K562 (cell line): ENCODE data around the gene NOM1. TPM values are rescaled to one million over a fixed set of nuclear protein-coding genes. Genes with fewer than 3 reads are reported as not detected.

Experiments
- ATAC-seq: fragments of 200-7000 bp; cut with Tn5 transposase; 3 replicates; pipeline ENCODE4 v1.9.1; 2020; ENCODE audit warnings: moderate library complexity
- BruUV-seq: library from RNA; stranded (reverse); fragments of 400-500 nt; replicated peaks from 2 replicates; lab custom pipeline; 2021; lab: Mats Ljungman, UMichigan
- CTCF ChIA-PET: fragments of 300-600 bp; formaldehyde crosslinking; extraction: SDS; loops from one replicate; lab custom pipeline; 2021; ENCODE audit warnings: low intra/inter-chr PET ratio; lab: Yijun Ruan, JAX
- POLR2A ChIA-PET: fragments of 300-600, 350-650 bp; sonication (Branson Sonifier 250); formaldehyde crosslinking; extraction: SDS; loops from one replicate; lab custom pipeline; 2021; ENCODE audit warnings: antibody characterized with exemption, inconsistent platforms; lab: Yijun Ruan, JAX
- DNase-seq, 4 experiments: peaks; one replicate each; pipeline versions ENCODE4 v3.0.0 to v3.0.0-alpha.2; 2011 to 2018; ENCODE audit warnings: low spot score in 3 of 4, mixed read lengths in 3 of 4; ENCODE audit errors: extremely low read depth in 1 of 4
- FAIRE-seq: peaks from 2 replicates; lab custom pipeline; 2011; peaks lifted over from hg19 to GRCh38; lab: Jason Lieb, UNC
- H2AFZ ChIP-seq: 2 replicates; pipeline ENCODE4 v1.6.0; 2011; ENCODE audit warnings: low read depth, low read length, control low read depth, inconsistent platforms
- H3K27ac ChIP-seq: fragments of 200-600 bp; 3 replicates; pipeline ENCODE4 v1.8.0; 2011; ENCODE audit warnings: low read depth, mild to moderate bottlenecking, control low read depth, inconsistent platforms, low read length, moderate library complexity, mixed read lengths; ENCODE audit errors: extremely low read depth
- H3K27me3 ChIP-seq, 2 experiments: fragments of 300-600 bp in 1 of 2; 2 replicates in 1 of 2; 3 replicates in 1 of 2; pipeline versions ENCODE4 v1.6.0 to v1.8.0; 2011; ENCODE audit warnings: inconsistent platforms in 2 of 2, low read length in 2 of 2, mild to moderate bottlenecking in 1 of 2, mixed read lengths in 1 of 2, moderate library complexity in 1 of 2; ENCODE audit not compliant: control insufficient read depth in 2 of 2, insufficient read depth in 2 of 2
- H3K36me3 ChIP-seq: fragments of 300-600 bp; 3 replicates; pipeline ENCODE4 v1.8.0; 2011; ENCODE audit warnings: mild to moderate bottlenecking, low read length, inconsistent platforms; ENCODE audit not compliant: control insufficient read depth, insufficient read depth
- H3K4me1 ChIP-seq, 2 experiments: fragments of 200-600 bp in 1 of 2; replicated peaks in 1 of 2; 2 replicates in 1 of 2; 3 replicates in 1 of 2; pipeline versions ENCODE4 v1.5.1 to v1.8.0; 2011; ENCODE audit warnings: inconsistent platforms in 2 of 2, low read length in 2 of 2, mild to moderate bottlenecking in 1 of 2, mixed read lengths in 1 of 2, moderate library complexity in 1 of 2; ENCODE audit not compliant: control insufficient read depth in 2 of 2, insufficient read depth in 2 of 2
- H3K4me2 ChIP-seq: 2 replicates; pipeline ENCODE4 v1.6.1; 2011; ENCODE audit warnings: low read length, control low read depth, inconsistent platforms, mixed read lengths; ENCODE audit not compliant: insufficient read depth
- H3K4me3 ChIP-seq: fragments of 200-600 bp; sonication (generic), shearing (Covaris generic); 2 replicates; pipeline ENCODE4 v1.5.1; 2016; ENCODE audit warnings: control low read depth, inconsistent platforms
- H3K79me2 ChIP-seq: fragments of 200-600 bp; 3 replicates; pipeline ENCODE4 v1.8.0; 2011; ENCODE audit warnings: low read length, inconsistent platforms; ENCODE audit not compliant: control insufficient read depth, insufficient read depth
- H3K9ac ChIP-seq, 2 experiments: 2 replicates each; pipeline versions ENCODE4 v1.6.0 to v1.6.1; 2011; ENCODE audit warnings: low read depth in 2 of 2, low read length in 2 of 2, control low read depth in 1 of 2, inconsistent platforms in 1 of 2, mild to moderate bottlenecking in 1 of 2, mixed read lengths in 1 of 2; ENCODE audit not compliant: insufficient read depth in 1 of 2
- H3K9me1 ChIP-seq: one replicate; pipeline ENCODE4 v1.6.0; 2011; ENCODE audit warnings: inconsistent platforms, mild to moderate bottlenecking, low read length, moderate library complexity; ENCODE audit not compliant: control insufficient read depth, insufficient read depth
- H3K9me3 ChIP-seq: replicated peaks from 2 replicates; pipeline ENCODE4 v1.5.1; 2011; ENCODE audit warnings: low read depth, low read length, inconsistent platforms; ENCODE audit not compliant: control insufficient read depth, insufficient read depth
- H4K20me1 ChIP-seq: replicated peaks from 2 replicates; pipeline ENCODE4 v1.6.1; 2011; ENCODE audit warnings: low read length, inconsistent platforms, mixed read lengths; ENCODE audit not compliant: control insufficient read depth, insufficient read depth
- DACH1 ChIP-seq: fragments of 450-650 bp; IDR thresholded peaks from 2 replicates; pipeline ENCODE4 v1.6.1; 2018; ENCODE audit not compliant: partially characterized antibody
- NR2C2 ChIP-seq, 2 experiments: fragments of 200-800 bp in 1 of 2; sonication (Bioruptor generic) in 1 of 2; sonication (generic) in 1 of 2; formaldehyde crosslinking in 1 of 2; IDR thresholded peaks; 2 replicates each; pipeline versions ENCODE4 v1.6.1 to v1.8.0; 2016 to 2022; ENCODE audit warnings: mild to moderate bottlenecking in 1 of 2, missing compliant biosample characterization in 1 of 2, missing genetic modification characterization in 1 of 2, missing genetic modification reagents in 1 of 2
- ZNF143 ChIP-seq: sonication (generic); formaldehyde crosslinking; IDR thresholded peaks from 2 replicates; pipeline ENCODE4 v1.9.0; 2022; ENCODE audit warnings: mild to moderate bottlenecking, missing genetic modification reagents
- WGBS: fragments of 100-300 bp; shearing (Covaris generic); methylation state at CpG from one replicate; pipeline ENCODE4 v1.1.6; 2016; ENCODE audit warnings: low coverage, mixed read lengths; ENCODE audit not compliant: insufficient coverage; ENCODE audit errors: missing lambda C conversion rate; 5-methylcytosine and 5-hydroxymethylcytosine counted together
- in situ Hi-C: fragments of 300-500 bp; cut with MboI; formaldehyde crosslinking; loops from 4 replicates; pipeline ENCODE4 v1.15.0; 2018; ENCODE audit warnings: inconsistent platforms, mixed read lengths
- intact Hi-C: fragments of 100-400 bp; cut with micrococcal nuclease; formaldehyde crosslinking; loops from 2 replicates; pipeline ENCODE4 v1.14.2; 2022
- polyA plus RNA-seq, 8 experiments: library from polyadenylated mRNA; depleted of rRNA in 4 of 8; stranded (reverse) in 5 of 8; unstranded in 3 of 8; fragments of >200 nt; fragmentation: Nextera tagmentation in 2 of 8; fragmentation: Illumina TruSeq in 1 of 8; extraction: Ambion mirVana in 2 of 8; extraction: Trizol in 1 of 8; gene quantifications; 2 replicates each; pipeline versions ENCODE4 v1.2.1 to v1.2.3, GENCODE V29; 2011 to 2014; ENCODE audit warnings: inconsistent platforms in 1 of 8, missing spikeins in 1 of 8
- total RNA-seq, 7 experiments: library from RNA; depleted of rRNA in 6 of 7; stranded (reverse); fragments of >200 nt in 6 of 7; fragmentation: Illumina TruSeq in 2 of 7; extraction: Trizol in 2 of 7; gene quantifications; 2 replicates each; pipeline versions ENCODE4 v1.2.1 to v1.2.3, GENCODE V29; 2011 to 2021; ENCODE audit warnings: low replicate concordance in 1 of 7
- TF ChIP-seq, protein P1 (sequence below): sonication (generic); formaldehyde crosslinking; IDR thresholded peaks from 2 replicates; pipeline ENCODE4 v1.8.0; 2022; ENCODE audit warnings: mild to moderate bottlenecking, missing genetic modification reagents
- TF ChIP-seq, protein P2 (sequence below): fragments of 250-450 bp; sonication (Bioruptor Pico); IDR thresholded peaks from 2 replicates; pipeline ENCODE4 v1.4.0; 2020; ENCODE audit warnings: mild to moderate bottlenecking
- TF ChIP-seq, protein P3 (sequence below): fragments of 250-450 bp; sonication (Bioruptor Pico); IDR thresholded peaks from 2 replicates; pipeline ENCODE4 v1.5.0; 2021
- TF ChIP-seq, protein P4 (sequence below), 3 experiments: fragments of 200-800 bp in 1 of 3; sonication (Bioruptor generic) in 1 of 3; sonication (generic) in 1 of 3; formaldehyde crosslinking in 1 of 3; IDR thresholded peaks; 2 replicates each; pipeline versions ENCODE4 v1.6.1 to v1.8.0; 2016 to 2022; ENCODE audit warnings: mild to moderate bottlenecking in 2 of 3, missing compliant biosample characterization in 2 of 3, missing genetic modification characterization in 2 of 3, missing genetic modification reagents in 1 of 3

Gene NOM1
- total and polyA plus RNA-seq, 9 of the 15 experiments (the other 6 are each of a cell fraction or from before 2014, with no cell fraction given) = 6.8 to 47.3 (median 37.4) TPM

DNA sequence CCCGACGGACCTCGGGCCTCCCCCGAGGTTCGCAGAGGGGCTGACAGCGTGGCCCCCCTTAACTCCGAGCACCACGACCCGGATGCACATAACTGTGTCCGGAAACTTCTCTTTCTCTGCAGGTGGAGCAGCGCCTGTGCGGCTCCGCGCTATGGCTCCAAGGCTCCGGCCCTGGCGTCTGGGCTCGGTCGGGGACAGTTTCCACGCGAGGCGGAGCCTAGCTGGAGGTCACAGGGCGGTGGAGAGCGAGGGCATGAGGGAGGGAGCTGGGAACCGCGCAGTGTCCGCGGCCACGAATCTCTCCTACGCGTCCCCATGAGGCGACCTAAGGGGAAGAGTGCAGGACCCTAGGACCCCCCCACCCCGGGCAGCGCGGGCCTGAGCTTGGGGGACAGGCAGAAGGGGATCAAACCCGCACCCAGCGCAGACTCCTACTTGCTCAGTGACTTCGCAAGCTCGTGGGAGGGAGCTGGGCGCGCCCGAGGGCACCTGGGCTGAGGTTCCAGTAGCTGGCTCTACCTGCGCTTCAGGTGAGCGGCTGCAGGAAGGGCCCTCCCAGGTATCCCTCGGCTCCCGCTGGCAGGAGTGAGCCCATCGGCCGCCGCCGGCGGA, 69.6 kb downstream of the NOM1 start:
- CTCF ChIA-PET = no interaction called here
- H3K9ac ChIP-seq = no peak overlapping the region

More for the DNA sequence above, 69.6 kb downstream of the NOM1 start:
- BruUV-seq = no TSS peak
- no peak for ATAC-seq
- intact Hi-C loops (no loop called here), in situ Hi-C loops (no loop called here)
- Histone ChIP-seq H3K27me3 (peaks cover 80 to 95% of the 10 kb centered on the region in 2 experiments), H4K20me1 (0 out of 2 replicates have a peak, but pooled peaks cover 5% of the 10 kb centered on the region), H3K4me2 (no peak overlapping the region), H3K36me3 (no peaks in the 10 kb centered on the region), H2AFZ (no peak overlapping the region), H3K4me1 (peaks cover 0 to 36% of the 10 kb centered on the region in 2 experiments; a peak in 3 of 5 replicates), H3K9me1 (no peaks in the 10 kb centered on the region), H3K4me3 (no peak overlapping the region), H3K27ac (no peak overlapping the region), H3K79me2 (no peaks in the 10 kb centered on the region), H3K9me3 (no peaks in the 10 kb centered on the region)
- no peak for DNase-seq
- POLR2A ChIA-PET = interaction anchor here (0.5 to 2.4 kb wide), 5 partner anchors 8 to 367 kb away, joined by 3 to 11 read pairs (median 3); partner anchors contain the start of gene MNX1
- 14% methylated on average over 49 of the region's 50 CpGs for WGBS
- TF ChIP-seq, protein P1, sequence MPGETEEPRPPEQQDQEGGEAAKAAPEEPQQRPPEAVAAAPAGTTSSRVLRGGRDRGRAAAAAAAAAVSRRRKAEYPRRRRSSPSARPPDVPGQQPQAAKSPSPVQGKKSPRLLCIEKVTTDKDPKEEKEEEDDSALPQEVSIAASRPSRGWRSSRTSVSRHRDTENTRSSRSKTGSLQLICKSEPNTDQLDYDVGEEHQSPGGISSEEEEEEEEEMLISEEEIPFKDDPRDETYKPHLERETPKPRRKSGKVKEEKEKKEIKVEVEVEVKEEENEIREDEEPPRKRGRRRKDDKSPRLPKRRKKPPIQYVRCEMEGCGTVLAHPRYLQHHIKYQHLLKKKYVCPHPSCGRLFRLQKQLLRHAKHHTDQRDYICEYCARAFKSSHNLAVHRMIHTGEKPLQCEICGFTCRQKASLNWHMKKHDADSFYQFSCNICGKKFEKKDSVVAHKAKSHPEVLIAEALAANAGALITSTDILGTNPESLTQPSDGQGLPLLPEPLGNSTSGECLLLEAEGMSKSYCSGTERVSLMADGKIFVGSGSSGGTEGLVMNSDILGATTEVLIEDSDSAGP (CRISPR knock-in tag) = 0 out of 2 replicates have a peak, but pooled peaks have one; percentile 25
- TF ChIP-seq, protein P2, sequence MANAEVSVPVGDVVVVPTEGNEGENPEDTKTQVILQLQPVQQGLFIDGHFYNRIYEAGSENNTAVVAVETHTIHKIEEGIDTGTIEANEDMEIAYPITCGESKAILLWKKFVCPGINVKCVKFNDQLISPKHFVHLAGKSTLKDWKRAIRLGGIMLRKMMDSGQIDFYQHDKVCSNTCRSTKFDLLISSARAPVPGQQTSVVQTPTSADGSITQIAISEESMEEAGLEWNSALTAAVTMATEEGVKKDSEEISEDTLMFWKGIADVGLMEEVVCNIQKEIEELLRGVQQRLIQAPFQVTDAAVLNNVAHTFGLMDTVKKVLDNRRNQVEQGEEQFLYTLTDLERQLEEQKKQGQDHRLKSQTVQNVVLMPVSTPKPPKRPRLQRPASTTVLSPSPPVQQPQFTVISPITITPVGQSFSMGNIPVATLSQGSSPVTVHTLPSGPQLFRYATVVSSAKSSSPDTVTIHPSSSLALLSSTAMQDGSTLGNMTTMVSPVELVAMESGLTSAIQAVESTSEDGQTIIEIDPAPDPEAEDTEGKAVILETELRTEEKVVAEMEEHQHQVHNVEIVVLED = no peak
- TF ChIP-seq ZNF143 (CRISPR knock-in tag) (no peak), DACH1 (no peak), NR2C2 (CRISPR knock-in tag; IDR thresholded peaks at IDR 0.05) (no peak), NR2C2 (tag; IDR thresholded peaks at IDR 0.05) (0 out of 2 replicates have a peak, but pooled peaks have one; percentile 23)
- TF ChIP-seq, protein P3, sequence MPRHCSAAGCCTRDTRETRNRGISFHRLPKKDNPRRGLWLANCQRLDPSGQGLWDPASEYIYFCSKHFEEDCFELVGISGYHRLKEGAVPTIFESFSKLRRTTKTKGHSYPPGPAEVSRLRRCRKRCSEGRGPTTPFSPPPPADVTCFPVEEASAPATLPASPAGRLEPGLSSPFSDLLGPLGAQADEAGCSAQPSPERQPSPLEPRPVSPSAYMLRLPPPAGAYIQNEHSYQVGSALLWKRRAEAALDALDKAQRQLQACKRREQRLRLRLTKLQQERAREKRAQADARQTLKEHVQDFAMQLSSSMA (CRISPR knock-in tag) = no peak
- TF ChIP-seq, protein P4, sequence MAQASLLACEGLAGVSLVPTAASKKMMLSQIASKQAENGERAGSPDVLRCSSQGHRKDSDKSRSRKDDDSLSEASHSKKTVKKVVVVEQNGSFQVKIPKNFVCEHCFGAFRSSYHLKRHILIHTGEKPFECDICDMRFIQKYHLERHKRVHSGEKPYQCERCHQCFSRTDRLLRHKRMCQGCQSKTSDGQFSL (CRISPR knock-in tag; IDR thresholded peaks at IDR 0.05) = peak; percentile 66; the same call in 1 of the 2 replicates
- TF ChIP-seq, protein P4 (tag; IDR thresholded peaks at IDR 0.05) = no peak
- FAIRE-seq = no peak
